CD4-positive, alpha-beta T cell treated with Interleukin-2 at 100 ng/mL for 4 hours (primary cell): Measurements from ENCODE around the gene KCNF1.

Experiments used
- DNase-seq: peaks from one replicate; pipeline ENCODE4 v3.0.0-alpha.2; 2020; ENCODE audit warnings: low spot score

The KCNF1 gene

GRCh38 chr2:10911291-10912075, at the start of gene KCNF1:
TSS of gene KCNF1 (plus strand) at chr2:10911934. CDS start at chr2:10912427, 493 bp downstream.
- DNase-seq, result no peak

GRCh38 chr2:10862330-10862729, 49.4 kb upstream of the KCNF1 start:
- no peak for DNase-seq

GRCh38 chr2:10863047-10863446, 48.7 kb upstream of the KCNF1 start:
- DNase-seq, result no peak

- no peak for DNase-seq
Measured at GRCh38 chr2:10863837-10864236, 47.9 kb upstream of the KCNF1 start.

- no peak for DNase-seq
Measured at GRCh38 chr2:10864251-10864650, 47.5 kb upstream of the KCNF1 start.

GRCh38 chr2:10864861-10865636, 46.7 kb upstream of the KCNF1 start:
- peak; percentile 17 for DNase-seq

GRCh38 chr2:10865841-10866240, 45.9 kb upstream of the KCNF1 start:
- DNase-seq, result no peak

- no peak for DNase-seq
Measured at GRCh38 chr2:10867692-10868420, 43.9 kb upstream of the KCNF1 start.

- DNase-seq, result no peak
Measured at GRCh38 chr2:10868465-10869314, 43.0 kb upstream of the KCNF1 start.

GRCh38 chr2:10871978-10872377, 39.8 kb upstream of the KCNF1 start:
- no peak for DNase-seq

- DNase-seq, result no peak
Measured at GRCh38 chr2:10873171-10873570, 38.6 kb upstream of the KCNF1 start.

- DNase-seq, result no peak
Measured at GRCh38 chr2:10873790-10874437, 37.8 kb upstream of the KCNF1 start.

- no peak for DNase-seq
Measured at GRCh38 chr2:10875126-10875525, 36.6 kb upstream of the KCNF1 start.

GRCh38 chr2:10876394-10876793, 35.3 kb upstream of the KCNF1 start:
- no peak for DNase-seq

- no peak for DNase-seq
Measured at GRCh38 chr2:10876963-10877362, 34.8 kb upstream of the KCNF1 start.

GRCh38 chr2:10877651-10878111, 34.1 kb upstream of the KCNF1 start:
- no peak for DNase-seq

- DNase-seq, result no peak
Measured at GRCh38 chr2:10878268-10878915, 33.3 kb upstream of the KCNF1 start.

GRCh38 chr2:10879159-10879558, 32.6 kb upstream of the KCNF1 start:
- no peak for DNase-seq

- no peak for DNase-seq
Measured at GRCh38 chr2:10879624-10880585, 31.8 kb upstream of the KCNF1 start.
